ENCODE measurements around the gene ALDH4A1. TPM values are rescaled to one million over a fixed set of nuclear protein-coding genes. Genes with fewer than 3 reads are reported as not detected.

The ALDH4A1 gene
- total and polyA plus RNA-seq, 10 of the 15 experiments (the other 5 are each of a cell fraction or from before 2014, with no cell fraction given), result 0.06 to 25.5 (median 13.0) TPM

DNA sequence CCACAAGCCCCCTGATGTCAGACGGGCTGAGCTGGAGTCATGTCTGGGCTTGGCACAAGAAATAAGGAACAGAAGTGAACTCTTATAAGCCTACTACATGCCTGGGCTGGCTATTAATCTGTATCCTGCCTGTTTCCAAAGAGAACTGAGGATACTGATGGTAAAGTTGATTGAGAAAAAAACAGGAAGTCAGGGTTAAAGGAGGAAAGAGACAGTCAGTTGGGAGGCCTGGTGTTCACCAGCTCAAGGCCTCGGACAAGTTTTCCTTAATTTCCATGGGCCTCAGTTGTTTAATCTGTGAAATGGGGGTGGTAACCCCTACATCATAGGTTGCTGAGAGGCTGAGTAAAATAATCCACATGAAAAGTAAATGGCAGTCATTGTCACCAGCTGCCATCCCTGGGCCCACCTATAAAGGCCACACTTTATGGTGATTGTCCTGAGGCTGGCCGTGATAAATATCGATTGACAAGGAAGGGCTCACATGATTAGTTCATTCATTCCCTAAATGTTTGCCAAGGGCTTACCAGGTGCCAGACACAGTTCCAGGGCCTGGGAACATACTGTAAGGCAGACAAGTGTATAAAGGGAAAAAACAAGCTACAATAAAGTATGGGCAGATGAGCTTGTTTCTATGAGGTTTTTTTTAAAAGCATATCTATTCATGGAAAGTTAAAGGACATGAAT, 2.8 kb downstream of the ALDH4A1 start:
- Histone ChIP-seq H3K27ac (ENCODE audit: control insufficient read depth, insufficient read depth) (no peak overlapping the region), H3K79me2 (ENCODE audit: control insufficient read depth, insufficient read depth, low read length) (peaks cover 4% of the 10 kb centered on the region), H3K4me3 (no peak overlapping the region), H3K36me3 (ENCODE audit: control insufficient read depth in 2 of 2, insufficient read depth in 2 of 2, low read length in 1 of 2) (no peaks in the 10 kb centered on the region; a peak in 1 of 4 replicates), H2AFZ (ENCODE audit: control insufficient read depth, low read depth, low read length) (no peak overlapping the region), H3K9me3 (replicated peaks; ENCODE audit: control insufficient read depth, insufficient read depth, low read length) (no peaks in the 10 kb centered on the region), H4K20me1 (ENCODE audit: control insufficient read depth, insufficient read depth) (no peaks in the 10 kb centered on the region), H3K4me1 (ENCODE audit: control insufficient read depth, insufficient read depth, low read length) (peaks cover 8% of the 10 kb centered on the region; the same call in 1 of the 2 replicates), H3K4me2 (ENCODE audit: control insufficient read depth, insufficient read depth) (no peak overlapping the region), H3K27me3 (replicated peaks in 1 of 2; ENCODE audit: control insufficient read depth in 2 of 2, insufficient read depth in 2 of 2, low read length in 1 of 2) (no peaks in the 10 kb centered on the region), H3K9ac (ENCODE audit: control insufficient read depth, insufficient read depth, low read length) (no peak overlapping the region)
- CTCF ChIA-PET, result interaction anchor here (1.0 to 1.3 kb wide), 4 partner anchors 9 to 190 kb away, joined by 3 to 5 read pairs (median 4); no protein-coding TSS in a partner anchor
- DNase-seq (ENCODE audit: low read depth, low spot score), result no peak
- no peak for FAIRE-seq
- WGBS (ENCODE audit: insufficient coverage, insufficient replicate concordance, low lambda C conversion rate, missing lambda C conversion rate), result 72% methylated on average over 4 of the region's 4 CpGs
- BruUV-seq (replicated peaks), result no TSS peak
- intact Hi-C loops (cut with micrococcal nuclease; ENCODE audit: unreplicated experiment), result no loop called here
- SMC1A ChIA-PET (ENCODE audit: uncharacterized antibody, unreplicated experiment), result interaction anchor here (1.3 to 1.4 kb wide), 2 partner anchors 13 to 15 kb away, joined by 3 to 7 read pairs; no protein-coding TSS in a partner anchor
- TF ChIP-seq IKZF2 (IDR thresholded peaks at IDR 0.05) (no peak), NFYA (IDR thresholded peaks at IDR 0.05; ENCODE audit: borderline replicate concordance, low read depth, low read length) (no peak), BCL11A (IDR thresholded peaks at IDR 0.05; ENCODE audit: low read depth, low read length) (no peak), GATAD2B (conservative IDR thresholded peaks at IDR 0.05; ENCODE audit: low read depth) (no peak), SIX5 (IDR thresholded peaks at IDR 0.05; ENCODE audit: low read depth, low read length, severe bottlenecking) (no peak), SUZ12 (IDR thresholded peaks at IDR 0.05; ENCODE audit: unreplicated experiment) (no peak), POU2F2 (IDR thresholded peaks at IDR 0.05; ENCODE audit: borderline replicate concordance, low read depth, low read length) (no peak), RBBP5 (conservative IDR thresholded peaks at IDR 0.05) (no peak), CBX3 (IDR thresholded peaks at IDR 0.05; ENCODE audit: borderline replicate concordance, low read depth) (no peak), CHD1 (IDR thresholded peaks at IDR 0.05; ENCODE audit: low read depth, low read length) (no peak), MXI1 (IDR thresholded peaks at IDR 0.05; ENCODE audit: low read depth, low read length) (no peak), TCF3 (IDR thresholded peaks at IDR 0.05; ENCODE audit: borderline replicate concordance, insufficient read depth, low read depth, low read length) (no peak), BMI1 (IDR thresholded peaks at IDR 0.05; ENCODE audit: borderline replicate concordance) (no peak), ZZZ3 (IDR thresholded peaks at IDR 0.05; ENCODE audit: control insufficient read depth, insufficient read length, low read depth) (no peak), NRF1 (conservative IDR thresholded peaks at IDR 0.05; ENCODE audit: low read depth, low read length) (no peak), POLR2AphosphoS2 (IDR thresholded peaks at IDR 0.05; ENCODE audit: low read depth, low read length) (no peak)
- TF ChIP-seq, protein P1, sequence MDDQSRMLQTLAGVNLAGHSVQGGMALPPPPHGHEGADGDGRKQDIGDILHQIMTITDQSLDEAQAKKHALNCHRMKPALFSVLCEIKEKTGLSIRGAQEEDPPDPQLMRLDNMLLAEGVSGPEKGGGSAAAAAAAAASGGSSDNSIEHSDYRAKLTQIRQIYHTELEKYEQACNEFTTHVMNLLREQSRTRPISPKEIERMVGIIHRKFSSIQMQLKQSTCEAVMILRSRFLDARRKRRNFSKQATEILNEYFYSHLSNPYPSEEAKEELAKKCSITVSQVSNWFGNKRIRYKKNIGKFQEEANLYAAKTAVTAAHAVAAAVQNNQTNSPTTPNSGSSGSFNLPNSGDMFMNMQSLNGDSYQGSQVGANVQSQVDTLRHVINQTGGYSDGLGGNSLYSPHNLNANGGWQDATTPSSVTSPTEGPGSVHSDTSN (IDR thresholded peaks at IDR 0.05; ENCODE audit: insufficient replicate concordance, low read depth, low read length), result no peak
- TF ChIP-seq, protein P2, sequence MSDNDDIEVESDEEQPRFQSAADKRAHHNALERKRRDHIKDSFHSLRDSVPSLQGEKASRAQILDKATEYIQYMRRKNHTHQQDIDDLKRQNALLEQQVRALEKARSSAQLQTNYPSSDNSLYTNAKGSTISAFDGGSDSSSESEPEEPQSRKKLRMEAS (IDR thresholded peaks at IDR 0.05; ENCODE audit: low read depth, low read length), result no peak
- TF ChIP-seq, protein P3, sequence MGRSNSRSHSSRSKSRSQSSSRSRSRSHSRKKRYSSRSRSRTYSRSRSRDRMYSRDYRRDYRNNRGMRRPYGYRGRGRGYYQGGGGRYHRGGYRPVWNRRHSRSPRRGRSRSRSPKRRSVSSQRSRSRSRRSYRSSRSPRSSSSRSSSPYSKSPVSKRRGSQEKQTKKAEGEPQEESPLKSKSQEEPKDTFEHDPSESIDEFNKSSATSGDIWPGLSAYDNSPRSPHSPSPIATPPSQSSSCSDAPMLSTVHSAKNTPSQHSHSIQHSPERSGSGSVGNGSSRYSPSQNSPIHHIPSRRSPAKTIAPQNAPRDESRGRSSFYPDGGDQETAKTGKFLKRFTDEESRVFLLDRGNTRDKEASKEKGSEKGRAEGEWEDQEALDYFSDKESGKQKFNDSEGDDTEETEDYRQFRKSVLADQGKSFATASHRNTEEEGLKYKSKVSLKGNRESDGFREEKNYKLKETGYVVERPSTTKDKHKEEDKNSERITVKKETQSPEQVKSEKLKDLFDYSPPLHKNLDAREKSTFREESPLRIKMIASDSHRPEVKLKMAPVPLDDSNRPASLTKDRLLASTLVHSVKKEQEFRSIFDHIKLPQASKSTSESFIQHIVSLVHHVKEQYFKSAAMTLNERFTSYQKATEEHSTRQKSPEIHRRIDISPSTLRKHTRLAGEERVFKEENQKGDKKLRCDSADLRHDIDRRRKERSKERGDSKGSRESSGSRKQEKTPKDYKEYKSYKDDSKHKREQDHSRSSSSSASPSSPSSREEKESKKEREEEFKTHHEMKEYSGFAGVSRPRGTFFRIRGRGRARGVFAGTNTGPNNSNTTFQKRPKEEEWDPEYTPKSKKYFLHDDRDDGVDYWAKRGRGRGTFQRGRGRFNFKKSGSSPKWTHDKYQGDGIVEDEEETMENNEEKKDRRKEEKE (IDR thresholded peaks at IDR 0.05), result no peak
- no peak for ATAC-seq
- POLR2A ChIA-PET, result interaction anchor here (0.6 kb wide), 1 partner anchor 52 kb away, joined by 3 read pairs; no protein-coding TSS in a partner anchor
- in situ Hi-C loops (cut with MboI), result no loop called here
- RAD21 ChIA-PET (ENCODE audit: unreplicated experiment), result no interaction called here
